Tibial artery (tissue), 4 donors: Measurements from ENCODE around the gene CAPZB.
A peak's percentile ranks its signal among the peaks of the same experiment; 100 is the strongest.

Source experiments
- DNase-seq, 2 donors: peaks; one replicate each; pipeline ENCODE4 v3.0.0-alpha.2; 2019
- H3K27ac ChIP-seq, 2 donors: fragments of 200-600 bp; sonication (generic) in 1 of 2; 1 replicate in 1 of 2; 2 replicates in 1 of 2; pipeline ENCODE4 v1.5.1; 2018 to 2019; ENCODE audit warnings: mild to moderate bottlenecking in 1 of 2
- H3K27me3 ChIP-seq, 2 donors: fragments of 200-600 bp; sonication (generic) in 1 of 2; one replicate each; pipeline versions ENCODE4 v1.5.1 to v1.6.0; 2016 to 2019
- H3K36me3 ChIP-seq, 3 donors: fragments of 200-600 bp; sonication (generic) in 2 of 3; one replicate each; pipeline ENCODE4 v1.5.1; 2016 to 2019; ENCODE audit warnings: mild to moderate bottlenecking in 2 of 3
- H3K4me1 ChIP-seq, 4 donors: fragments of 200-600 bp; sonication (generic) in 2 of 4; 1 replicate in 3 of 4; 2 replicates in 1 of 4; pipeline ENCODE4 v1.5.1; 2016 to 2019
- H3K4me3 ChIP-seq, 2 donors: fragments of 200-600 bp; sonication (generic) in 1 of 2; 1 replicate in 1 of 2; 2 replicates in 1 of 2; pipeline ENCODE4 v1.5.1; 2018 to 2019; ENCODE audit warnings: mild to moderate bottlenecking in 2 of 2
- H3K9me3 ChIP-seq, 3 donors: fragments of 200-600 bp; sonication (generic) in 1 of 3; one replicate each; pipeline ENCODE4 v1.5.1; 2016 to 2019
- CTCF ChIP-seq, 2 experiments: fragments of 200-600 bp in 1 of 2; fragments of 450-650 bp in 1 of 2; IDR thresholded peaks; one replicate each; pipeline ENCODE4 v1.5.1; 2017 to 2019; ENCODE audit warnings: antibody characterized with exemption in 2 of 2, mild to moderate bottlenecking in 1 of 2, moderate library complexity in 1 of 2
- intact Hi-C: fragments of 100-400 bp; cut with DNase I; formaldehyde crosslinking; loops from one replicate; pipeline ENCODE4 v1.15.0; 2023; ENCODE audit warnings: low total_unique reads

CAPZB gene

GRCh38 chr1:19349999-19350398, 135.3 kb downstream of the CAPZB start:
- intact Hi-C loops = no loop called here
- DNase-seq = no peak
- Histone ChIP-seq H3K27me3 (no peaks in the 10 kb centered on the region), H3K4me1 (peaks cover 0 to 5% (median 0%) of the 10 kb centered on the region in 4 donors), H3K4me3 (no peak overlapping the region), H3K36me3 (peaks cover 40 to 70% (median 69%) of the 10 kb centered on the region in 3 donors), H3K9me3 (no peaks in the 10 kb centered on the region), H3K27ac (no peak overlapping the region)
- no peak for TF ChIP-seq CTCF (IDR thresholded peaks at IDR 0.05)

GRCh38 chr1:19348441-19349198, 136.7 kb downstream of the CAPZB start:
- TF ChIP-seq CTCF (IDR thresholded peaks at IDR 0.05) = no peak
- intact Hi-C loops = no loop called here
- H3K4me1 ChIP-seq = peaks cover 0 to 12% (median 0%) of the 10 kb centered on the region in 4 donors
- no peaks in the 10 kb centered on the region for H3K27me3 ChIP-seq
- DNase-seq = no peak
- no peak overlapping the region for H3K27ac ChIP-seq
- H3K36me3 ChIP-seq = peaks cover 35 to 70% (median 69%) of the 10 kb centered on the region in 3 donors
- no peaks in the 10 kb centered on the region for H3K9me3 ChIP-seq
- H3K4me3 ChIP-seq = no peak overlapping the region

- Histone ChIP-seq H3K9me3 (no peaks in the 10 kb centered on the region), H3K4me3 (no peak overlapping the region), H3K27ac (no peak overlapping the region), H3K4me1 (peaks cover 0 to 8% (median 0%) of the 10 kb centered on the region in 4 donors), H3K27me3 (no peaks in the 10 kb centered on the region), H3K36me3 (peaks cover 38 to 70% (median 69%) of the 10 kb centered on the region in 3 donors)
- intact Hi-C loops = no loop called here
- no peak for DNase-seq
- TF ChIP-seq CTCF (IDR thresholded peaks at IDR 0.05) = no peak
Observed at GRCh38 chr1:19347533-19348172, 137.7 kb downstream of the CAPZB start.

- H3K4me1 ChIP-seq = peaks cover 0 to 19% (median 10%) of the 10 kb centered on the region in 4 donors
- DNase-seq = no peak
- no peaks in the 10 kb centered on the region for H3K27me3 ChIP-seq
- H3K27ac ChIP-seq = no peak overlapping the region
- intact Hi-C loops = no loop called here
- peaks cover 36 to 66% (median 62%) of the 10 kb centered on the region in 3 donors for H3K36me3 ChIP-seq
- no peak for TF ChIP-seq CTCF (IDR thresholded peaks at IDR 0.05)
- no peaks in the 10 kb centered on the region for H3K9me3 ChIP-seq
- no peak overlapping the region for H3K4me3 ChIP-seq
Observed at GRCh38 chr1:19346026-19346425, 139.3 kb downstream of the CAPZB start.

- no peak for TF ChIP-seq CTCF (IDR thresholded peaks at IDR 0.05)
- H3K9me3 ChIP-seq = no peaks in the 10 kb centered on the region
- peak in 1 of 2 donors; percentile 34 for DNase-seq
- intact Hi-C loops = loop anchor here (2.0 kb wide), 1 partner anchor 307 kb away; no protein-coding TSS in a partner anchor
- H3K36me3 ChIP-seq = peaks cover 36 to 72% (median 62%) of the 10 kb centered on the region in 3 donors
- no peak overlapping the region for H3K4me3 ChIP-seq
- H3K27ac ChIP-seq = no peak overlapping the region
- H3K27me3 ChIP-seq = no peaks in the 10 kb centered on the region
- peaks cover 0 to 21% (median 10%) of the 10 kb centered on the region in 4 donors for H3K4me1 ChIP-seq
Observed at GRCh38 chr1:19345391-19345790, 139.9 kb downstream of the CAPZB start.
